IPS-11a (cell line): ENCODE measurements around the gene STAG3.
"Not testable (repeated sequence)": the region's sequence is repeated elsewhere in the genome, so short reads cannot be mapped to it uniquely, and the experiment has no call there.

ENCODE experiments used
- H3K4me3 ChIP-seq: one replicate; pipeline ENCODE4 v1.5.1; 2013; ENCODE audit warnings: low read depth, low read length, control low read depth

Gene STAG3, protein sequence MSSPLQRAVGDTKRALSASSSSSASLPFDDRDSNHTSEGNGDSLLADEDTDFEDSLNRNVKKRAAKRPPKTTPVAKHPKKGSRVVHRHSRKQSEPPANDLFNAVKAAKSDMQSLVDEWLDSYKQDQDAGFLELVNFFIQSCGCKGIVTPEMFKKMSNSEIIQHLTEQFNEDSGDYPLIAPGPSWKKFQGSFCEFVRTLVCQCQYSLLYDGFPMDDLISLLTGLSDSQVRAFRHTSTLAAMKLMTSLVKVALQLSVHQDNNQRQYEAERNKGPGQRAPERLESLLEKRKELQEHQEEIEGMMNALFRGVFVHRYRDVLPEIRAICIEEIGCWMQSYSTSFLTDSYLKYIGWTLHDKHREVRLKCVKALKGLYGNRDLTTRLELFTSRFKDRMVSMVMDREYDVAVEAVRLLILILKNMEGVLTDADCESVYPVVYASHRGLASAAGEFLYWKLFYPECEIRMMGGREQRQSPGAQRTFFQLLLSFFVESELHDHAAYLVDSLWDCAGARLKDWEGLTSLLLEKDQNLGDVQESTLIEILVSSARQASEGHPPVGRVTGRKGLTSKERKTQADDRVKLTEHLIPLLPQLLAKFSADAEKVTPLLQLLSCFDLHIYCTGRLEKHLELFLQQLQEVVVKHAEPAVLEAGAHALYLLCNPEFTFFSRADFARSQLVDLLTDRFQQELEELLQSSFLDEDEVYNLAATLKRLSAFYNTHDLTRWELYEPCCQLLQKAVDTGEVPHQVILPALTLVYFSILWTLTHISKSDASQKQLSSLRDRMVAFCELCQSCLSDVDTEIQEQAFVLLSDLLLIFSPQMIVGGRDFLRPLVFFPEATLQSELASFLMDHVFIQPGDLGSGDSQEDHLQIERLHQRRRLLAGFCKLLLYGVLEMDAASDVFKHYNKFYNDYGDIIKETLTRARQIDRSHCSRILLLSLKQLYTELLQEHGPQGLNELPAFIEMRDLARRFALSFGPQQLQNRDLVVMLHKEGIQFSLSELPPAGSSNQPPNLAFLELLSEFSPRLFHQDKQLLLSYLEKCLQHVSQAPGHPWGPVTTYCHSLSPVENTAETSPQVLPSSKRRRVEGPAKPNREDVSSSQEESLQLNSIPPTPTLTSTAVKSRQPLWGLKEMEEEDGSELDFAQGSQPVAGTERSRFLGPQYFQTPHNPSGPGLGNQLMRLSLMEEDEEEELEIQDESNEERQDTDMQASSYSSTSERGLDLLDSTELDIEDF

DNA sequence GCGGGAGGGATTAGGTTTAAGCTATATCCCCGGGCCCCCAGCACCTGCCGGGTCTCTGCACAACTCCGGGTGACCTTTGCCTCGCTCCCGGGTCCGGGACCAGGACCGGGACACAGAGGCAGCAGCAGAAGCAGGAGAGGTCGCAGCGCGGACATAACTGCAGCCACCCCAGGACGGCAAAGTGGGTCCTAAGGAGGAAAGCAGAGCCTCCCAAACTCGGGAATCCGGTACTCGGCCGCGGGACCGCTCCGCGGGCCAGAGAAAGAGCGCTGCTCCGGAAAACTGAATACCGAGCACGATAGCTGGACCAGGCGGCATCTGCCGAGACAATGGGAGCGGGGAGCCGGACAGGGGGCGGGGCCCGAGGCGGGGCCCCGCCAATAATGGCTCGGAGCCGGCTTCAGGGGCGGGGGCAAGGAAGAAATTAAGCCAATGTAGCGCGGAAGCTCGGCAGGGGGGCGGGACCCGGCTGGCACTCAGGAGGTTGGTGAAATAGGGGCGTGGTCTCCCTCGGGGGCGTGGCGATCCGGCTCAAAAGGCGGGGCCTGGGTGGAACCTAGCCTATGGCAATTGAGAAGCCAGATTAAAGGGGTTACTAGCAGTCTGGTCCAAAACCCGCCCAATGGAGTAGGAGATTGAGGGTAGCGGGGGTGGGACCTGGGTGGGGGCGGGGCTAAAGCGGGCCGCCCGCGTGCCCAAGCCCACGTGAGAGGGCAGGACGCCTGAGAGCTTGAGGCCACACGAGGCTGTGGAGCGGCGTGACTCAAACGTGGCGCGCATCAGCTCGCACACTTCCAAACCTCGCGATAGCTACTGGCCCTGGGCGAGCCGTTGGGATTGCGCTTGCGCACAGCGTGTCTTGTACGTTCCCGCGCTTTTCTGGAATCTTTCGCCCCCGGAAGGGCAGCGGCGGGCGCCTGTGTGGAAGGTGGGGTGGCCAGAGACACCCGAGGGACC, at the start of gene STAG3, which contains the start of gene GPC2:
Gene STAG3, plus strand, starts transcription at position 874 of the 957 bp plus-strand sequence. CDS start 2,639 bp downstream, outside the sequence.
Gene GPC2, minus strand, starts transcription at position 337 of the 957 bp plus-strand sequence. Its CDS starts 182 bp downstream, at position 155.
- peak within 1 kb of the TSS; percentile 83 for H3K4me3 ChIP-seq

DNA sequence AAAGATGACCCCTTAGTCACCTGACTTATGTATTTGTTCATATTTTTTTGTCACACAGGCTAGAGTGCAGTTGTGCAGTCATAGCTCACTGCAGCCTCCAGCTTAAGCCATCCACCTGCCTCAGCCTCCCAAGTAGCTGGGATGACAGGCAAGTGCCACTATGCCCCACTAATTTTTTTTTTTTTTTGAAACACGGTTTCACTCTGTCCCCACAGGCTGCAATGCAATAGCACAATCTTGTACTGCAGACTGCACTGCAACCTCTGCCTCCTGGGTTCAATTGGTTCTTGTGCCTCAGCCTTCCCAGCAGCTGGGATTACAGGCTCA, 49.1 kb upstream of the STAG3 start:
- H3K4me3 ChIP-seq: no peak overlapping the region

DNA sequence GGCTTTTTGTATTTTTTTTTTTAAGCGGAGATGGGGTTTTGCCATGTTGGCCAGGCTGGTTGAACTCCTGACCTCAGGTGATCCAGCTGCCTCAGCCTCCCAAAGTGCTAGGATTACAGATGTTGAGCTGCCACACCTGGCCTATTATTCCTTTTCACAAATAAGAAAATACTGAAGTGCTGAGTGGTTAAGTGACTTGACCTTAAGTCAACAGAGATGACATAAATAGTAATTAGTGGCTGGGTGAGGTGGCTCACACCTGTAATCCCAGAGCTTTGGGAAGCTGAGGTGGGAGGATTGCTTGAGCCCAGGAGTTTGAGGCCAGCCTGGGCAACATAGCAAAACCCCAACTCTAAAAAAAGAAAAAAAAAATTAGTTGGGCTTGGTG, 47.5 kb upstream of the STAG3 start:
- H3K4me3 ChIP-seq: not testable (repeated sequence)

DNA sequence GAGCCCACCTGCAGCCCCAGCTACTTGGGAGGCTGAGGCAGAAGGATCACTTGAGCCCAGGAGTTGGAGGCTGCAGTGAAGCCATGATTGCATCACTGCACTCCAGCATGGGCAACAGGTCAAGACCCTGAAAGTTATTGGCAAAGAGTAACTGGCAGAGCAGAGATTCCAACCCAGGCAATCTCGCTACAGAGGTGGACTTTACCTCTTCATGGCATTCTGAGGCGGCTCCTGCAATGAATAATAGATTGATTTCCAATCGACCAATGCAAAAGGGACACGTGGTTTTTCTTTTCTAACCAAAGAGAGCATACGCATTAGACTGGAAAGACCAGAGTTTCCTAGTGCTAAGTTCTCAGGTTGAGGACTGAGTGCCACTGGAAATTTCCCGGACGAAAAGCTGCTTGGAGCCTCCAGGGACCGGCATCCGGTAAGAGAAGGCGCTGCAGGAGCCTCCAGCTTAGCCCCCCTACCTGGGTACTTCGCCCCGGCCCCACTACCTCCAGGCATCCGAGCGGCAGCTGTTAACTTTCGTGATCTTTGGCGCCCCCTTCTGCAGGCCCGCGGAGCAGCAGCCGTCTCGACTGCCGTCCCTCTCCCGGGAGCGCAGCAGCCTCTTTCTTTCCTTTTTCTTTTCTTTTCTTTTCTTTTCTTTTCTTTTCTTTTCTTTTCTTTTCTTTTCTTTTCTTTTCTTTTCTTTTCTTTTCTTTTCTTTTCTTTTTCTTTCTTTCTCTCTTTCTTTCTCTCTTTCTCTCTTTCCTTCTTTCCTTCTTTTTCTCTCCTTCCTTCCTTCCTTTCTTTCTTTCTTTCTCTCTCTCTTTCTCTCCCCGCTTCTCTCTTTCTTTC, 46.9 kb upstream of the STAG3 start:
- no peak overlapping the region for H3K4me3 ChIP-seq

- H3K4me3 ChIP-seq: no peak overlapping the region
These were observed 45.6 kb upstream of the STAG3 start for GRCh38 chr7:100132126-100132525.

DNA sequence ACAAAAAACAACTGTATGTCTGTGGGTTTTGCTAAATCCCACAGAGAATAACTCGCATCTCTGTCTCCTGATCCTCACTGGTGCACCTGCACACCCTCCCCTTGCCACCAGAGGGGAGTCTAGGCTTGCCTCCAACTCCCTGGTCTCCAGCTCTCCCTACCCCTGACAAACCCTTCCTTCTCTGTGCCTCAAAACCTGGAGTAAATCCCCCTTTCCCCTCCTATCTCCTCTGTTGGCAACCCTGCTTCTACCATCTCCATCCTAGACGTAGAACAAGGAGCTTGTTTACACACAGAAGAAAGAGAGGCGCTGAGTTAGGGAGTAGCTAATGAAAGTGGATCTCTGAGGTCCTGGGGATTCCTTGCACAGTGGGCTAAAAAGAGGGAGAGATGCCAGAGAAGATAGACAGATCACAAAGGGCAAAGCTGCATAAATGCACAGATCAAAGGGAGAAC, 45.0 kb upstream of the STAG3 start:
- no peak overlapping the region for H3K4me3 ChIP-seq

DNA sequence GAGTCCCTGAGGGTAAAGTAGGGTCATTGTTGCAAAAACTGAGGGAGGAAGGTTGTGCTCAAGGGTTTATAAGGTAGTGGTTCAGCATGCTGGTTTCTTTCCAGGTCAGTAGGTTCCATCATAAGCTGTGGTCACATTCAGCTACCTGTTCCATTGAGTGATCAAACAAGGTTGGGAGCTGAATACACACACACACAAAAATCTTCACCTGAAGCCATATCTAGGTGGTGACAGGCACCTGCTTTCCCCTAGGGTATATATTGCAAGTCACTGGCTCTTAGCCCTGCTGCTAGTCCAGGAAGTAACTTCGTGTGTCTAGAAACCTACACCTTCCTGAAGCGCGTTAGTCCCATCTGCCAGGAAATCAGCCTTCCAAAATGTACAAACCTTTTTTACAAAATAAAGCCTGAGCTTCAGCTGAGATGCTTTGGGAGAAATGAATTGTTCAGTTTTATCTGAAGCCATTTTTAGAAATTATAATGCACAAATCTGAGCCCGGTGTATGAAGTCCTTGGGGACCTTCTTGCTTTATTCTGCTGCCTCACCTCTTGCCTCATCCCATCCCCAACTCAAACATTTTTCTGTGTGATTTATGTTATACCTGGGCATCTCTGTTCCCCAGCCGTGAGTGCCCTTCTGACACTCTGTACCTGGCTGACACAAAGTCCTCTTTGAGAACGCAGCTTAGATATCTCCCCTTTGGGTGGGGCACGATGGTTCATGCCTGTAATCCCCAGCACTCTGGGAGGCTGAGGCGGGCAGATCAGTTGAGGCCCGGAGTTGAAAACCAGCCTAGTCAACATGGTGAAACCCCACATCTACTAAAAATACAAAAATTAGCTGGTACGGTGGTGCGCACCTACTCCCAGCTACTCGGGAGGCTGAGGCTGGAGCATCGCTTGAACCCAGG, 39.6 kb upstream of the STAG3 start:
- no peak overlapping the region for H3K4me3 ChIP-seq

- no peak overlapping the region for H3K4me3 ChIP-seq
These were observed 36.2 kb upstream of the STAG3 start for GRCh38 chr7:100141555-100141949.

- H3K4me3 ChIP-seq: no peak overlapping the region
These were observed 35.3 kb upstream of the STAG3 start for GRCh38 chr7:100142461-100142860.

DNA sequence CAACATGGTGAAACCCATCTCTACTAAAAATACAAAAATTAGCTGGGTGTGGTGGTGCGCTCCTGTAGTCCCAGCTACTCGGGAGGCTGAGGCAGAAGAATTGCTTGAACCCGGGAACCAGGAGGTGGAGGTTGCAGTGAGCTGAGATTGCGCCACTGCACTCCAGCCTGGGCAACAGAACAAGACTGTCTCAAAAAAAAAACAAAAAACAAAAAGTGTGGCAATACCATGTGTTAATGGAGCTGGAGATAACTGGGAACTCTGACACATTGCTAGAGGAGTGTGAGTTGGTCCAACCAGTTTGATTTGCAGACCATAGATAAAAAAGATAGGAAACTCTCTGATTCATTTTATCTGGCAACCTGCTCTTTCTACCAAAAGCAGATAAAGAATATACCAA, 31.4 kb upstream of the STAG3 start:
- H3K4me3 ChIP-seq: not testable (repeated sequence)

DNA sequence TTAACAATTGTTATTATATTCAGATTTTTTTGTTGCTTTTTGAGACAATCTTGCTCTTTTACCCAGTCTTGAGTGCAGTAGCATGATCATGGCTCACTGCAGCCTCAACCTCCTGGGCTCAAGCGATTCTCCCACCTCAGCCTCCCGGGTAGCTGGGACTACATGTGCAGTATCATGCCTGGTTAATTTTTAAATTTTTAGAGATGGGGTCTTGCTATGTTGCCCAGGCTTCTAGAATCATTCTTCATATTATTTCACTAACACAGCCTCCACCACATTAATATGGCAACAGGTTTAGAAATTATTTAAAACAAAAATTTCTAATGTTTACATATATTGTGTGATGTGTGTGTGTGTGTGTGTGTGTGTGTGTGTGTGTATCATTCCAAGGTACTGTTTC, 30.4 kb upstream of the STAG3 start:
- no peak overlapping the region for H3K4me3 ChIP-seq

GRCh38 chr7:100148225-100148558, 29.5 kb upstream of the STAG3 start:
- no peak overlapping the region for H3K4me3 ChIP-seq

DNA sequence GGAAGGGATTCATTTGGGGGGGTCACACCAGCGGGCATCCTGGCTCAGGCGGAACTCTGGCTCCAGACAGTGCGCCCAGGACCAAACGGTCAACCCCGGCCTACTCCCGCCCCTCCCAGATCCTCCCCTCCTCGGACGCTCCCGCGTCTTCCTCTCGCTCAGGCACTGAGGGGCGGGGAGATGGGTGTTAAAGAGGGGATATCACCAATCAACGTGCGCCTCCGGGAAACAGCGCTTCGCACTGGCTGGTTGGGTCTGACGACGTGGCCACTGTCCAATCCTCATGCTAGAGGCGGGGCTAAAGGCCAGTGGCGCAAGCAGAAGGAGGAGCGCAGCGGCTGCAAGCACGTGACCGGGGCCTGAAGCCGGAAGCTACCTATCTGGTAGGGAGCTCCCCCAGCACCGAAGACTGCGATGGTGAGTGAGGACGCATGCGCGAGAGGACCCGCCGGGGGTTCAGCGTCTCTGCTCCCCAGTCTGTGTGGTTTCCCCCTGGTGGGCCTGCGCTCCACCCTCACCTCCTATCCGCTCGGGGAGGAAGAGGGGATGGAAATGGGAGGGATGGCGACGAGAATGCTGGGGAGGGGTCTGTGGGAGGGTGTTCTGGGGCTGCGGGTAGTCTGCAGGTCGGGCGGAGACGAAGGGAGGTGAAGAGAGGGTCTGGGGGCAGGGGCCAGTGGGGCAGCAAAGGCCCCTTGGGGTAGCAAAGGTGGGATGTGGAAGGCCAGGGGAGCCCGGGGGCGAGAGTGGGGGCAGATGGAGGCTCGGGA, 29.0 kb upstream of the STAG3 start, which contains the start of gene LAMTOR4:
Gene LAMTOR4, plus strand, starts transcription at position 360 of the 770 bp plus-strand sequence. Its CDS starts 55 bp downstream, at position 415.
- peak within 1 kb of the TSS; percentile 81 for H3K4me3 ChIP-seq

GRCh38 chr7:100152404-100152803, 25.3 kb upstream of the STAG3 start:
- H3K4me3 ChIP-seq: no peak overlapping the region

- no peak overlapping the region for H3K4me3 ChIP-seq
These were observed 24.6 kb upstream of the STAG3 start for GRCh38 chr7:100152937-100153666.

- H3K4me3 ChIP-seq: no peak overlapping the region
These were observed 23.8 kb upstream of the STAG3 start for GRCh38 chr7:100153708-100154535.
